ENCODE data around the gene FBXO45. TPM values are rescaled to one million over a fixed set of nuclear protein-coding genes. Genes with fewer than 3 reads are reported as not detected.

FBXO45 gene
- total RNA-seq, 4 donors from 2014 or later, result 5.0 to 25.2 (median 8.9) TPM

DNA sequence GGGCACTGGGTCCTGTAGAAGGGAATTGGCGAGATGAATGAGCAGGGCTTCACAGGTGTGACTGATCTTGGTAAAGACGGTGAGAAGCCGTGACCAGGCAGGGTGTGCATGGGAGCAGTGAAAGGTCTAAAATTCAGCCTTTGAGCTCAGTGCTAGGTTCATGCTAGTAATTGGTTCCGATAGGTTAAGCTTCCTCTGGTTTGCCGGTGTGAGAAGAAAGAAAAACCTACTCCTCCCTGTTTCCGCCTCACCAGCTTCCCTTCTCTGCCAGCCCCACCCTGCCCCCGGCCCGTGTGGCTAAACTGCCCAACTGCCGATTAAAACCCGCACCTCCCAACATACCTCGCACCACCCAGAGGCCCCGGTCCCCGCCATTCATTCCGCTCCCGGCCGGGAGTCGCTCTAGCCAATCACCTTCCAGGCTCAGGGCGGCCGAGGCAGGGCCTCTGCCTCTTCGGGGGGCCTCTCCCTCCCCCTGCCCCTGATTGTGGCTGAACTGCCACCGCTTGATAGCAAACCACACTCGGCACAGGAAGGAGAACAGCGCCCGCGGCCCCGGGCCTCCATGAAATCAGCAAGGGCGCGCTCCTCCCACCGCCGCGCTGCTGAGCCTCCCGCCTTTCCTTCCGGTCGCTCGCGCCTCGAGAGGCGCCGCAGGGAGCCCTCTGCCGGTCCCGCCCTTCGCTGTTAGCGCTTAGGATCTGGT is 63.7 kb downstream of the FBXO45 start:
- TF ChIP-seq CTCF (IDR thresholded peaks at IDR 0.05), result peak in 3 of 4 experiments; percentile 30 to 53 (median 43)
- TF ChIP-seq POLR2A (IDR thresholded peaks at IDR 0.05), result peak; percentile 16 to 21
- Histone ChIP-seq H3K27me3 (no peaks in the 10 kb centered on the region), H3K36me3 (no peaks in the 10 kb centered on the region), H3K27ac (peak overlapping the region; percentile 78 to 85), H3K4me3 (peak overlapping the region; percentile 49 to 59), H3K9me3 (no peaks in the 10 kb centered on the region), H3K4me1 (no peaks in the 10 kb centered on the region)
- intact Hi-C loops (cut with DNase I; ENCODE audit: low total_unique reads), result no loop called here
- DNase-seq, result peak; percentile 67 to 72

DNA sequence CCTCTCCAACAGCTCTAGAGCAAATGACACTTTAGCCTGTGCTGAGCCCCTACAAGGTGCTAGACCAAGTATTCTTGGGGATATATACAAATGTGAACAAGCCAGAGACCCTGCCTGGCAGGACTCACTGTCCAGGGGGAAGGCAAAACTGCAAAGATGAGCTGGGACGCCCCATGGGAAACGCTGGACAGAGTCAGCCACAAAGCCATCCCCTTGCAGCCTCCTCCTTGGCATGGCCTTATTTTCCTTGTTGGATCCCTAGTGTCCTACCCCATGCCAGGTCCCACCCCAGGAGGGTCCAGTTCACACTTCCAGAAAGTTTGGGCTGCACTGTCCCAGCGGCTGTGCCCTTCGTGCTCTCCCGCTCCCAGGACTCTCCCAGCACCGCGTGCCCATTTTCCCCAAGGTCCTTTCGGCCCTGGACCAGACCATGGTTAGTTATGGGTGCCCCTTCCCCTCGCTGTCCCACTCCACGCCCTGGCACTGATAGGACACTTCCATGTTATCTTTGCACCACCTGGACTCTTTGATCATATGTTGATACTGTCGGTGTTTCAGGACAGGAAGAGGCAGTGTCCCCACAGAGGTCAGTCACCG is 65.2 kb downstream of the FBXO45 start:
- Histone ChIP-seq H3K27me3 (no peaks in the 10 kb centered on the region), H3K4me1 (no peaks in the 10 kb centered on the region), H3K36me3 (no peaks in the 10 kb centered on the region), H3K9me3 (no peaks in the 10 kb centered on the region), H3K4me3 (no peak overlapping the region), H3K27ac (no peak overlapping the region)
- TF ChIP-seq POLR2A (IDR thresholded peaks at IDR 0.05), result no peak
- TF ChIP-seq CTCF (IDR thresholded peaks at IDR 0.05), result no peak
- intact Hi-C loops (cut with DNase I; ENCODE audit: low total_unique reads), result no loop called here
- DNase-seq, result no peak

DNA sequence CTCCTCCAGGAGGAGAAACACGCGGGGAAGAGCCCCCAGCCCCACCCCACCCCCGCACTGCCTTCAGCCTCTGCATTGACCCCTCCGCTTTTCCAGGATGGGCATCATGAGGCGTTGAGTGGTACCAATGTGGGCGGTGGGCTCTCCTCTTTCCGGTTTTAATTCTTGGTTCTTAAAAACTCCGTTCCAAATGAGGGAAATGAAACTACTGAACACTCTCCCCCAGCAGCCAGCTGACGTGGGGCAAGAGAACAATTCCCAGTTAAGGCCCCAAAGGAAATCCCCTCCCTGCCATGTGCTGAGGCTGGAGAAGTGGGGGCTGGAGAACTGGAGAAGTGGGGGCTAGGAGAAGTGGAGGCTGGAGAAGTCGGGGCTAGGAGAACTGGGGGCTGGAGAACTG is 65.8 kb downstream of the FBXO45 start:
- H3K27ac ChIP-seq, result no peak overlapping the region
- H3K27me3 ChIP-seq, result no peaks in the 10 kb centered on the region
- intact Hi-C loops (cut with DNase I; ENCODE audit: low total_unique reads), result no loop called here
- no peak overlapping the region for H3K4me3 ChIP-seq
- DNase-seq, result no peak
- H3K9me3 ChIP-seq, result no peaks in the 10 kb centered on the region
- H3K36me3 ChIP-seq, result no peaks in the 10 kb centered on the region
- H3K4me1 ChIP-seq, result no peaks in the 10 kb centered on the region
- TF ChIP-seq CTCF (IDR thresholded peaks at IDR 0.05), result no peak
- TF ChIP-seq POLR2A (IDR thresholded peaks at IDR 0.05), result no peak

DNA sequence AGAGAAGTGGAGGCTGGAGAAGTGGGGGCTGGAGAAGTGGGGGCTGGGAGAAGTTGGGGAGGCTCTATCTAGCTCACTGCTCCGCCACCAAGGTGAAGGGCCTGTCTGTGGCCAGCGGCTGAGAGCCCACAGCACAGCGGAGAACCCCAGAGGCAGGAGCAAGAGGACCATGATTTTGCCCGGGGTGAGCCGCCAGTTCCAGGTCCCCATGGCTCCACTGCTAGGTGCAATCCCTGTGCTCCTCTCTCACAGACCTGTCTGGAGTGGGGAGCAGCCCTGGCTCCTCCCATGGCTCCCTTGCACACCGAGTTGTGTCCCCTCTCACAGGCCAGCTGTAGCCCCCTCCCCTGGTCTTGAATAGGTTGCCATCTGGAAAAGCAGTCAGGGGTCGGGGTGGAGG is 66.4 kb downstream of the FBXO45 start:
- DNase-seq, result no peak
- Histone ChIP-seq H3K27ac (no peak overlapping the region), H3K4me1 (no peaks in the 10 kb centered on the region), H3K4me3 (no peak overlapping the region), H3K9me3 (no peaks in the 10 kb centered on the region), H3K27me3 (no peaks in the 10 kb centered on the region), H3K36me3 (no peaks in the 10 kb centered on the region)
- intact Hi-C loops (cut with DNase I; ENCODE audit: low total_unique reads), result no loop called here
- no peak for TF ChIP-seq POLR2A (IDR thresholded peaks at IDR 0.05)
- no peak for TF ChIP-seq CTCF (IDR thresholded peaks at IDR 0.05)
